Measurements from ENCODE around the gene PAQR9. TPM values are rescaled to one million over a fixed set of nuclear protein-coding genes. Genes with fewer than 3 reads are reported as not detected.

PAQR9 gene
- total and polyA plus RNA-seq, 9 donors: 0.04 to 0.08 (median 0.07) TPM; not detected in 6

DNA sequence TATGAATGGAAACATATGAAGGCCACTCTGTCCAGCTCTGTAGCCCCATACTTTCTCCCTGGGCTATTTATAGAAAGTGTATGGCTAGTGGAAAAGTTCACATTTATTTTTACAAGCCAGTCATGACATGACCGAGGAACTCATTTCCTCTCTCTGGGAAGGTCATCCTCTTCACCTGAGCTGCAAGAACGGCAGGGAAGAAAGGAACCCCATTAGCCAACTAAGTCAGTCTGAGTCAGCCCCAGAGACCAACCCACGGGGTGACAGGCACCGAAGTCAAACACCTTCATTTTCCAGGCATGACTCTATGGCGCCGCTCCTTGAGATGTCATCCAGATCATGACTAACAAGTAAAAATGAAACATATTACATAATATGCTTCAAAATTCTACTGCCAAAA, 4.8 kb downstream of the PAQR9 start:
- WGBS, 3 donors: 71 to 76% (median 73%) methylated on average over 6 of the region's 6 CpGs
- Histone ChIP-seq H3K4me1 (ENCODE audit: insufficient read depth) (peaks cover 3% of the 10 kb centered on the region), H3K27ac (no peak overlapping the region), H3K36me3 (no peaks in the 10 kb centered on the region), H3K27me3 (no peaks in the 10 kb centered on the region), H3K4me3 (no peak overlapping the region), H3K9me3 (no peaks in the 10 kb centered on the region)
- TF ChIP-seq EP300 (IDR thresholded peaks at IDR 0.05) (no peak), POLR2A (IDR thresholded peaks at IDR 0.05) (no peak)
- TF ChIP-seq, protein P1, sequence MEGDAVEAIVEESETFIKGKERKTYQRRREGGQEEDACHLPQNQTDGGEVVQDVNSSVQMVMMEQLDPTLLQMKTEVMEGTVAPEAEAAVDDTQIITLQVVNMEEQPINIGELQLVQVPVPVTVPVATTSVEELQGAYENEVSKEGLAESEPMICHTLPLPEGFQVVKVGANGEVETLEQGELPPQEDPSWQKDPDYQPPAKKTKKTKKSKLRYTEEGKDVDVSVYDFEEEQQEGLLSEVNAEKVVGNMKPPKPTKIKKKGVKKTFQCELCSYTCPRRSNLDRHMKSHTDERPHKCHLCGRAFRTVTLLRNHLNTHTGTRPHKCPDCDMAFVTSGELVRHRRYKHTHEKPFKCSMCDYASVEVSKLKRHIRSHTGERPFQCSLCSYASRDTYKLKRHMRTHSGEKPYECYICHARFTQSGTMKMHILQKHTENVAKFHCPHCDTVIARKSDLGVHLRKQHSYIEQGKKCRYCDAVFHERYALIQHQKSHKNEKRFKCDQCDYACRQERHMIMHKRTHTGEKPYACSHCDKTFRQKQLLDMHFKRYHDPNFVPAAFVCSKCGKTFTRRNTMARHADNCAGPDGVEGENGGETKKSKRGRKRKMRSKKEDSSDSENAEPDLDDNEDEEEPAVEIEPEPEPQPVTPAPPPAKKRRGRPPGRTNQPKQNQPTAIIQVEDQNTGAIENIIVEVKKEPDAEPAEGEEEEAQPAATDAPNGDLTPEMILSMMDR (IDR thresholded peaks at IDR 0.05): no peak
- DNase-seq: no peak
- intact Hi-C loops (cut with DNase I): no loop called here

DNA sequence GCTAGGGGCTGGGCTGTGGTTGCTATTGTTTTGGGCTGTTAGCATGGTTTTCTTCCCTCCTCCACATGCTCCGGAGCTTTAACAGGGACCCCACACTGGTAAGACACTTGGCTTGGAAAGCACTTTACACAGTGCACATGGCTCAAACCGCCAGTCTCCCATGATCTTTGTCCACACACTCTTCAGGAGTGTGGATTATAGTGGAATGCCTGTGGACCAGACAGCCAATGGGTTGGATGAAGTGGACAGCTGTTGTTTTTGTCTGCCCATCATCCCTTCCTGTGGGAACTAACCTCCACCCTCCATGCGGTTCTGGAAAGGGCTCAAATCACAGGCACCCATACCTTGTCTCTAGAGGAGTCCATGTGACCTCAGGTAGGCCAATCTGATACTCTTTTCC, 10.0 kb downstream of the PAQR9 start:
- TF ChIP-seq, protein P1 (IDR thresholded peaks at IDR 0.05): no peak
- TF ChIP-seq POLR2A (IDR thresholded peaks at IDR 0.05) (no peak), EP300 (IDR thresholded peaks at IDR 0.05) (no peak)
- H3K27ac ChIP-seq: no peak overlapping the region
- H3K36me3 ChIP-seq: no peaks in the 10 kb centered on the region
- no peaks in the 10 kb centered on the region for H3K4me1 ChIP-seq (ENCODE audit: insufficient read depth)
- H3K27me3 ChIP-seq: no peaks in the 10 kb centered on the region
- H3K9me3 ChIP-seq: no peaks in the 10 kb centered on the region
- intact Hi-C loops (cut with DNase I): no loop called here
- DNase-seq: no peak
- no peak overlapping the region for H3K4me3 ChIP-seq
- 66 to 80% (median 77%) methylated on average over 3 of the region's 3 CpGs for WGBS, 3 donors

DNA sequence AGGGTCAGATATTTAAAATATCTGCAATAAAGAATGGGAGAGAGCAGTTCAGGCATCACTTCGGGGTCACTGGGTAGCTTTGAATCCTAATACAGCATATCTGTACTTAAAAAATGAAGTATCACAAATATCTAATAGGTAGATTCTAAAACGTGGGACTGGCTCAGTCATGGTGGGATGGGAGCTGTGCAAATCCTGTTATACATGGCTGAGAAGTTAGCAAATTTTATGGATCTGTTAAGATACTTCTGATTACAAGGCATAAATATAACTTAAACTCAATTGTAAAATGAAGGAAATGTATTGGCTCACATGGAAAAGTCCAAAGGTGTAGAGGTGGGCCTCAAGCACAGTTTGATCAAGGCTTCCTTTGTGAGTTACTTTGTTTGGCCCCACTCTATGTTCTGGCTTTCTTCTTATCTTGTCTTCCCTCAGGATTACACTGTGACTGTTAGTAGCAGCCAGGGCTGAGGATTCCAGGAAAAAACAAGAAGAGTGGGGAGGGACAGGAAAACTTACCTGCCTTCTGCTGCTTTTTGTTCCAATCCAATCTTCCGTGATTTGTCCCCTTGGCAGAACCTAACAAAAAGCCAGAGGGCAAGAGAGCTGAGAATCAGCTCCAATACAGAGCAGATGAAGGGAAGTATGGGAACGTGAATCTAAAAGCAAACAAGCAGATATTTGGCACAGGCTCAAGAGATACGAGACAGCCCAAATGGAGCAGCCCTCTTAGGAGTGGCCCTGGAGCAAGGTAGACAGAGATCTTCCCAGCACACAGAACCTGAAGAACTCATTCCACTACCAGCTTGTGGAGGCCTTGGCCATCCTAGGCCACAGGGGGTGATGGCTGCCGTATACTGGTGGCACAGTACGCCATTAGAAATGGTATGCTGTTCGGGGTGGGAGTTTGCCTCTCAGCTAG, 10.9 kb downstream of the PAQR9 start:
- no peaks in the 10 kb centered on the region for H3K4me1 ChIP-seq (ENCODE audit: insufficient read depth)
- H3K27me3 ChIP-seq: no peaks in the 10 kb centered on the region
- no peak for DNase-seq
- intact Hi-C loops (cut with DNase I): no loop called here
- no peak overlapping the region for H3K27ac ChIP-seq
- 65 to 70% (median 67%) methylated on average over 8 of the region's 8 CpGs for WGBS, 3 donors
- H3K9me3 ChIP-seq: no peaks in the 10 kb centered on the region
- no peak overlapping the region for H3K4me3 ChIP-seq
- TF ChIP-seq POLR2A (IDR thresholded peaks at IDR 0.05): no peak
- H3K36me3 ChIP-seq: no peaks in the 10 kb centered on the region

DNA sequence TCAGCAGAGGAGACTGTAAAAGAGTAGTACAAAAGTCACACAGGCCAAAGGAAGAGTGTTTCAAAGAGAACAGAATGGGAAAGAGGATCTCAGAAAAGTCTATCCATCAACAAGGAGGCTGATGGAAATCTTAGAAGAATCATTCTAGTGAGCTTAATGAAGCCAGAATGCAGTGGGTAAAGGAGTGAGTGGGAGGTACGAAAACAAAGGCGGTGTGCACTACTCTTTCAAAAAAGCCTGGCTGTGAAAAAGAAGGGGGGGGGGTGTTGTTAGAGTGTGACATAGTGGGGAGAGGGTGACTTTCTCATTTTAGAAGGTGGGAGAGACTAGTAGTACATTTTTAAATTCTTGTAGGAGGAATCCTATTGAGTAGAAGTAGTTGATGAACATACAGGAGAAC, 11.7 kb downstream of the PAQR9 start:
- intact Hi-C loops (cut with DNase I): no loop called here
- Histone ChIP-seq H3K27ac (no peak overlapping the region), H3K27me3 (no peaks in the 10 kb centered on the region), H3K36me3 (no peaks in the 10 kb centered on the region), H3K4me1 (ENCODE audit: insufficient read depth) (no peaks in the 10 kb centered on the region), H3K9me3 (no peaks in the 10 kb centered on the region), H3K4me3 (no peak overlapping the region)
- WGBS, 3 donors: 69 to 84% (median 83%) methylated on average over 2 of the region's 2 CpGs
- TF ChIP-seq, protein P1 (IDR thresholded peaks at IDR 0.05): no peak
- TF ChIP-seq EP300 (IDR thresholded peaks at IDR 0.05): no peak
- TF ChIP-seq POLR2A (IDR thresholded peaks at IDR 0.05): no peak
- no peak for DNase-seq

DNA sequence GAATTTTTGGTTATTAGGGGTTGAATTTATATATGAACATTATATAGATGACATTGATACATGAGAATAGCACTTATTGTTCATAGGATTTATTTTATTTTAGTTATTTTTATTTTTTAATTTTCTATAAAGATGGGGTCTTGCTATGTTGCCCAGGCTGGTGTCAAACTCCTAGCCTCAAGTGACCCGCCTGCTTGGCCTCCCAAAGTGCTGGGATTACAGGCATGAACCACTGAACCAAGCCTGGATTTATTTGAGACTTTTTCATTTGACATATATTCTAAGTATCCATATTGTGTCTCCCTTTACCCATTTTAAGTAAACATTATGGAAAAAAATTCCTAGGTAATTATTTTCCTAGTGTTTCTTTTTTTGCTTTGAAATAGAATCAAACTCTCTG, 12.5 kb downstream of the PAQR9 start:
- no peaks in the 10 kb centered on the region for H3K4me1 ChIP-seq (ENCODE audit: insufficient read depth)
- 92 to 96% (median 95%) methylated on average over 1 of the region's 1 CpG for WGBS, 3 donors
- no peak overlapping the region for H3K4me3 ChIP-seq
- H3K27me3 ChIP-seq: no peaks in the 10 kb centered on the region
- intact Hi-C loops (cut with DNase I): no loop called here
- no peaks in the 10 kb centered on the region for H3K9me3 ChIP-seq
- no peak for DNase-seq
- no peaks in the 10 kb centered on the region for H3K36me3 ChIP-seq
- TF ChIP-seq POLR2A (IDR thresholded peaks at IDR 0.05): no peak
- TF ChIP-seq, protein P1 (IDR thresholded peaks at IDR 0.05): no peak
- no peak for TF ChIP-seq EP300 (IDR thresholded peaks at IDR 0.05)
- no peak overlapping the region for H3K27ac ChIP-seq
